Endothelial cell of umbilical vein (primary cell): ENCODE data around the gene PYROXD2.

ENCODE experiments used
- EZH2 ChIP-seq: IDR thresholded peaks from 2 replicates; pipeline ENCODE4 v1.6.1; 2012; ENCODE audit warnings: borderline replicate concordance, low read depth, mild to moderate bottlenecking, moderate library complexity, low read length, inconsistent platforms; ENCODE audit not compliant: severe bottlenecking
- JUN ChIP-seq: IDR thresholded peaks from 2 replicates; pipeline ENCODE4 v1.6.1; 2011; ENCODE audit warnings: borderline replicate concordance, low read depth; ENCODE audit not compliant: insufficient read length, insufficient read depth
- MAX ChIP-seq: IDR thresholded peaks from 2 replicates; pipeline ENCODE4 v1.6.1; 2011; ENCODE audit not compliant: insufficient read depth, insufficient read length
- MYC ChIP-seq: IDR thresholded peaks from one replicate; pipeline ENCODE4 v1.6.1; 2011; ENCODE audit warnings: mild to moderate bottlenecking, low read depth, low read length
- POLR2A ChIP-seq: IDR thresholded peaks from 2 replicates; pipeline ENCODE4 v1.6.1; 2012; ENCODE audit warnings: low read depth, mild to moderate bottlenecking, control low read depth, low read length
- POLR2AphosphoS5 ChIP-seq: IDR thresholded peaks from 2 replicates; pipeline ENCODE4 v1.6.1; 2012; ENCODE audit warnings: low read depth, mild to moderate bottlenecking, control low read depth, low read length, moderate library complexity; ENCODE audit not compliant: insufficient read depth
- TF ChIP-seq, protein P1 (sequence below), 2 donors: IDR thresholded peaks; 1 replicate in 1 of 2; 2 replicates in 1 of 2; pipeline ENCODE4 v1.5.1; 2011; ENCODE audit warnings: low read length in 2 of 2, mild to moderate bottlenecking in 2 of 2, moderate library complexity in 2 of 2, control low read depth in 1 of 2, inconsistent platforms in 1 of 2, low read depth in 1 of 2; ENCODE audit not compliant: insufficient read depth in 1 of 2; ENCODE audit errors: extremely low read depth in 1 of 2

GRCh38 chr10:98429320-98430072 lies 14.5 kb upstream of the PYROXD2 start:
- TF ChIP-seq, protein P1, sequence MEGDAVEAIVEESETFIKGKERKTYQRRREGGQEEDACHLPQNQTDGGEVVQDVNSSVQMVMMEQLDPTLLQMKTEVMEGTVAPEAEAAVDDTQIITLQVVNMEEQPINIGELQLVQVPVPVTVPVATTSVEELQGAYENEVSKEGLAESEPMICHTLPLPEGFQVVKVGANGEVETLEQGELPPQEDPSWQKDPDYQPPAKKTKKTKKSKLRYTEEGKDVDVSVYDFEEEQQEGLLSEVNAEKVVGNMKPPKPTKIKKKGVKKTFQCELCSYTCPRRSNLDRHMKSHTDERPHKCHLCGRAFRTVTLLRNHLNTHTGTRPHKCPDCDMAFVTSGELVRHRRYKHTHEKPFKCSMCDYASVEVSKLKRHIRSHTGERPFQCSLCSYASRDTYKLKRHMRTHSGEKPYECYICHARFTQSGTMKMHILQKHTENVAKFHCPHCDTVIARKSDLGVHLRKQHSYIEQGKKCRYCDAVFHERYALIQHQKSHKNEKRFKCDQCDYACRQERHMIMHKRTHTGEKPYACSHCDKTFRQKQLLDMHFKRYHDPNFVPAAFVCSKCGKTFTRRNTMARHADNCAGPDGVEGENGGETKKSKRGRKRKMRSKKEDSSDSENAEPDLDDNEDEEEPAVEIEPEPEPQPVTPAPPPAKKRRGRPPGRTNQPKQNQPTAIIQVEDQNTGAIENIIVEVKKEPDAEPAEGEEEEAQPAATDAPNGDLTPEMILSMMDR (IDR thresholded peaks at IDR 0.05; ENCODE audit: extremely low read depth in 1 of 2, insufficient read depth in 1 of 2, low read depth in 1 of 2, low read length in 2 of 2) = no peak
- TF ChIP-seq EZH2 (no peak), POLR2AphosphoS5 (no peak), POLR2A (no peak), JUN (no peak), MAX (no peak), MYC (no peak)
